ENCODE measurements around the gene NSUN4.

The NSUN4 gene

GRCh38 chr1:46368791-46369190 lies 28.2 kb downstream of the NSUN4 start:
- no peak for DNase-seq

- no peak for DNase-seq
Observed at GRCh38 chr1:46369542-46370213, 29.1 kb downstream of the NSUN4 start.

GRCh38 chr1:46370214-46370633 lies 29.6 kb downstream of the NSUN4 start:
- DNase-seq = no peak

GRCh38 chr1:46372431-46372830 lies 31.8 kb downstream of the NSUN4 start:
- DNase-seq = no peak

GRCh38 chr1:46379996-46380395 lies 39.4 kb downstream of the NSUN4 start:
- DNase-seq = no peak

- no peak for DNase-seq
Observed at GRCh38 chr1:46380508-46380907, 39.9 kb downstream of the NSUN4 start.

- no peak for DNase-seq
Observed at GRCh38 chr1:46393510-46393909, 52.9 kb downstream of the NSUN4 start.

GRCh38 chr1:46394108-46394871 lies 53.7 kb downstream of the NSUN4 start, which contains the start of gene FAAH:
FAAH (plus strand) TSS chr1:46394317; CDS start chr1:46394349, 32 bp downstream.
- peak; percentile 33 for DNase-seq

- no peak for DNase-seq
Observed at GRCh38 chr1:46394872-46395465, 54.4 kb downstream of the NSUN4 start.

- no peak for DNase-seq
Observed at GRCh38 chr1:46396441-46397398, 56.1 kb downstream of the NSUN4 start.

- no peak for DNase-seq
Observed at GRCh38 chr1:46399307-46399706, 58.7 kb downstream of the NSUN4 start.

GRCh38 chr1:46400421-46400820 lies 59.8 kb downstream of the NSUN4 start:
- DNase-seq = no peak

- no peak for DNase-seq
Observed at GRCh38 chr1:46401154-46401913, 60.7 kb downstream of the NSUN4 start.

GRCh38 chr1:46401964-46402626 lies 61.5 kb downstream of the NSUN4 start:
- DNase-seq = no peak

GRCh38 chr1:46403916-46404315 lies 63.3 kb downstream of the NSUN4 start:
- no peak for DNase-seq

GRCh38 chr1:46404482-46405196 lies 64.0 kb downstream of the NSUN4 start:
- no peak for DNase-seq

- DNase-seq = no peak
Observed at GRCh38 chr1:46405197-46405555, 64.6 kb downstream of the NSUN4 start.

- DNase-seq = no peak
Observed at GRCh38 chr1:46405724-46406123, 65.1 kb downstream of the NSUN4 start.

- no peak for DNase-seq
Observed at GRCh38 chr1:46406881-46407608, 66.4 kb downstream of the NSUN4 start.

GRCh38 chr1:46407636-46408035 lies 67.0 kb downstream of the NSUN4 start:
- DNase-seq = no peak
